Measurements from ENCODE around the gene SBK3.
"Not testable (repeated sequence)": the region's sequence is repeated elsewhere in the genome, so short reads cannot be mapped to it uniquely, and the experiment has no call there.

SBK3 gene, protein sequence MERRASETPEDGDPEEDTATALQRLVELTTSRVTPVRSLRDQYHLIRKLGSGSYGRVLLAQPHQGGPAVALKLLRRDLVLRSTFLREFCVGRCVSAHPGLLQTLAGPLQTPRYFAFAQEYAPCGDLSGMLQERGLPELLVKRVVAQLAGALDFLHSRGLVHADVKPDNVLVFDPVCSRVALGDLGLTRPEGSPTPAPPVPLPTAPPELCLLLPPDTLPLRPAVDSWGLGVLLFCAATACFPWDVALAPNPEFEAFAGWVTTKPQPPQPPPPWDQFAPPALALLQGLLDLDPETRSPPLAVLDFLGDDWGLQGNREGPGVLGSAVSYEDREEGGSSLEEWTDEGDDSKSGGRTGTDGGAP

GRCh38 chr19:55545443-55545842 is at the start of gene SBK3:
Gene SBK3, minus strand, starts transcription at chr19:55545543. Its CDS starts 0 bp downstream, at chr19:55545543.
- DNase-seq = no peak

- DNase-seq = no peak
Measured at GRCh38 chr19:55593096-55593772, 47.9 kb upstream of the SBK3 start.

DNA sequence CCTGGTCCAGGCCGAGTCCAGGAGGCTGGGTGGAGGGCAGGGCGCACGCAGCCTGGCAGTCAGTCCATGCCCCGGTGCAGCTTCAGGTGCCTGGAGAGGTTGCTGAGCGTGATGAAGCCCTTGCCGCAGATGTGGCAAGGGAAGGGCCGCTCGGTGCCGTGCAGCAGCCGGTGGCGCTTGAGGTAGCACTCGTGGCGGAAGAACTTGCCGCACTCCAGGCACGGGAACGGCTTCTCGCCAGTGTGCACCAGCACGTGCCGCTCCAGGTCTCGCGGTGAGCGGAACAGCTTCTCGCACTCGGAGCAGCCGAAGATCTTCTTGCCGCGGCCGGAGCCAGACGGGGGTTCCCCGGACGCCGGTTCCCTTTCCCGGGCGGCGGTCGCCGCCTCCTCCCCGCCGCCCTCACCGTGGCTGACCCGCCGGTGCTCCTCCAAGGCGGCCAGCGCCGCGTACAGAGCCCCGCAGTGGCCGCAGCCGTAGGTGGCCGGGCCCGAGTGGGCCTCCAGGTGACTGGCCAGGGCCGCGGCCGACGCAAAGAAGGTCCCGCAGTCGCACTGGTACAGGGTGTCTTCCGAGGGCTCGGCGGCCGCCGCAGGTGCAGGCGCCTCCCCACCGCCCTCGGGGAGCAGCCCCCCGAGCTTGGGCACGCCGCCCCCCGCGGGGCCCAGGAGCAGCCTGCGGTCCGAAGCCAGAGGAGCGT is 47.2 kb upstream of the SBK3 start:
- DNase-seq = no peak

DNA sequence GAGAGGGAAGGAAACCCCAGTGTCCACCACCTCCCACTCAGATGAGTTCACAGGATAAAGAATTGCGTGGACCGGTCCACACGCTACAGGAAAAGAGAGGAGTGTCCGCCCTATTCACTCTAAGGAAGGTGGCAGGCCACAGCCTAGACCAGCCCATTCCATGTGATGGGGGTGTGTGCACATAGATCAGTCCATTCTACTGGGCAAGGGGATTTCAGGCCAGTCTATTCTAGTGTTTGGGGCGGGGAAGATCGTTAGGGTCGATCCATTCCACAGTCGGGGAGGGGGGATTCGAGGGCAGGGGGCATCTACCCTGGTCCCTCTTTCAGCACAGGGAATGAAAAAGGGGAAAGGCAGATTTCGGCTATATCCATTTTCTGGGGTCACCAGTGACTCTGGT is 46.2 kb upstream of the SBK3 start:
- no peak for DNase-seq

DNA sequence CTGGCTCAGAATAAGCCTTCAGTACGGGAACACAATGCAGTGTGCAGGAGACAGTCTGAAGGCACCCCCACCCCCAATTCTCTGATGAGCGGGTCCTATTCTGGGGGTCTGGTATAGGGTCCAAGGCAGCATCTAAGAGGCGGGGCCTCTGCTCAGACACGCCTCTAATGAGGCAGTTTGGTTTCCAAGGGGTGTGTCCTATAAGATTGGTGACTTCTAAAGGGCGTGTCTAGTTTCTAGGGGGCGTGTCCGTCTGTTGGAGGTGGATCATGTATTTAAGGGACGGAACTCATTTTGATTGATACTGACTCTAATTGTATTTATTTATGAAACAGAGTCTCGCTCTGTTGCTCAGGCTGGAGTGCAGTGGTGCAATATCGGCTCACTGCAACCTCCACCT is 45.3 kb upstream of the SBK3 start:
- DNase-seq = no peak

GRCh38 chr19:55590109-55590508 is 44.8 kb upstream of the SBK3 start:
- DNase-seq = no peak

- DNase-seq = no peak
Measured at GRCh38 chr19:55588738-55589137, 43.4 kb upstream of the SBK3 start.

DNA sequence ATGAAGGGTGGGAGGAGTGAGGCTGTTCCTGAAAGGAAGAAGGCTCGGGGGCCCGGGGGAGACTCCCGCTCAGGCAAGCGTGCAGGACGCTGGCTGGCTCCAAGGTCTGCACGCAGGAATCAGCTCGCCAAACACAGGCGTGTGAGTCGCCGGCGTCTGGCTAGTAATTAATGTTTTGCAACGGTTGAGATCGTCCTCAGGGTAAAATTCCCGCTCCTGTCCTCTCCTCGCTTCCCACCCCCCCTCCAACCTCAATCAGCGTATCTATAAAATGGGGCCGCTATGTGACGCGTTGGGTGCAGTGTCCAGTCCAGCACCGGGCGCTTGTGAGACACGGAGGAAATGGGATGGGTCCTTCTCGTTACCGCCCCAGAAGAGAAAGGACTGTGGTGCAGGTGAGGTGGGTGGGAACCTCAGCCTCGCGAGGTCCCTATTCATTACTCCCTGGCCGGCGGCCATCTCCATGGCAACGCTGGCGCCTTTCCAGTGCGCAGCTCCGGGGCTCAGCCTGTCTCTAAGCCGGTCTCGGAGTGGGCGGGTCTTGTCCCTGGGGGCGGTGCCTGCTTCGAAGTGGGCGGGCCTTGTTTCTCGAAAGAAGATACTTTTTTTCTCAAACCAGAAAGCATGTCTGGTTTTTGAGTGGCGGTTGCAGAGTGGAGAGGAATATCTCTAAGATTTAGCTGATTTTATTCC is 41.8 kb upstream of the SBK3 start:
- DNase-seq = peak; percentile 33 to 95 (median 82)

DNA sequence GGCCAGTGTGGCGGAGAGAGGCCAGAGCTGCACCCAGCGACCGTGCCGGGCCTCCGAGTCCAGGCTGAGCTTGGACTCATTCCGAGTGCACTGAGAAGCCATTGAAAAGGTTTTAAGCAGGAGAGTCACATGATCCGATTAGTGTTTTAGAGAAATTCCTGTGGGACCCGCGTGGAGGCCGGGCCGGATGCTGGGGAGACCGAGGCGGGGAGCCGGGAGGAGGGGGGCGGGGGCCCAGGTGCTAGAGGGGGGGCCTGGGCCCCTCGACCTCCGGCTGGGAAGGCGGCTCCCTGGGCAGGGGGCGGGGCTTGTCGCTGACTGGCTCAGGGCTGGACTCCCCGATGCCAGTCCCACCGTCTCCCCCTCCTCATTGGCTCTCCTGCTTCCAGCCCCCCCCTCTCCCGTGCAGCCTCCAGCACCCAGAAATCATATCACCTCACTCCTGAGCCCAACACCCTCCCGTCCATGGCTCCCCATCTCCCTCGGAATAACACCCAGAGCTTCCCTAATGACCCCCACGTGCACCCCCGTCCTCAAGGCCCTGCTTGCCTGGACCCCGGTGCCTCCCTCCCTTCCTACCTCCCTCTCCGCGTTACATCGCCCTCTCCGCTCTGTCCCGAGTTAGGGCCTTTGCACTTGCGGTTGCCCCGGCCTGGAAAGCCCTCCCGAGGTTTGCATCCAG is 40.5 kb upstream of the SBK3 start:
- peak; percentile 6 to 90 (median 66) for DNase-seq

DNA sequence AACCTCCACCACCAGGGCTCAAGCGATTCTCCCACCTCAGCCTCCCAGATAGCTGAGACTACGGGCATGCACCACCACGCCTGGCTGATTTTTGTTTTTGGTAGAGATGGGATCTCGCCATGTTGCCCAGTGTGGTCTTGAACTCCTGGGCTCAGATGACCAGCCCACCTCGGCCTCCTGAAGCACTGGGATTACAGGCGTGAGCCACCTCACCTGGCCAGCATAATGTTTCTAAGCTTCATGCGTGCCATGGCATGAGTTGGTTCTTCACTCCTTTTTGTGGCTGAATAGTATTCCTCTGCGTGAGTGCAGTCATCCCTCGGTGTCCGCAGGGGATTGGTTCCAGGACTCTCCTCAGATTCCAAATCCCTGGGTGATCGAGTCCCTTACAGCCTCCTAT is 39.5 kb upstream of the SBK3 start:
- no peak for DNase-seq

DNA sequence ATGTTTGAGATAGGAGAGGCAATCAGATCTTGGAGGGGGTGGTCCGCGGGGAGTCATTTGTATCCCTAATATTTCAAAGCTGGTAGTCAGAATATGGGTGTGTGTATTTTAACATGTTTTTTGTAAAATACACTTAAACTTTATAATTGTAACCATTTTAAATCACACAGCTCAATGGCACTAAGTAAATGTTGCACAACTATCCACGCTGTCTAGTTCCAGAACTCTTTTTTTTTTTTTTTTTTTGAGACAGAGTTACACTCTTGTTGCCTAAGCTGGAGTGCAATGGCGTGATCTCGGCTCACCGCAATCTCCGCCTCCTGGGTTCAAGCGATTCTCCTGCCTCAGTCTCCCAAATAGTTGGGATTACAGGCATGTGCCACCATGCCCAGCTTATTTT is 38.6 kb upstream of the SBK3 start:
- not testable (repeated sequence) for DNase-seq

- DNase-seq = not testable (repeated sequence)
Measured at GRCh38 chr19:55582284-55582683, 36.9 kb upstream of the SBK3 start.

- no peak for DNase-seq
Measured at GRCh38 chr19:55581823-55582223, 36.5 kb upstream of the SBK3 start.

GRCh38 chr19:55581145-55581822 is 35.9 kb upstream of the SBK3 start:
- peak in 2 of 56 donors; percentile 8 to 39 for DNase-seq

- DNase-seq = peak; percentile 26 to 93 (median 82)
Measured at GRCh38 chr19:55580628-55581144, 35.3 kb upstream of the SBK3 start, which contains the start of gene ZNF579. Gene ZNF579, minus strand, starts transcription at chr19:55580848. Its CDS starts 1,209 bp downstream, at chr19:55579639.

DNA sequence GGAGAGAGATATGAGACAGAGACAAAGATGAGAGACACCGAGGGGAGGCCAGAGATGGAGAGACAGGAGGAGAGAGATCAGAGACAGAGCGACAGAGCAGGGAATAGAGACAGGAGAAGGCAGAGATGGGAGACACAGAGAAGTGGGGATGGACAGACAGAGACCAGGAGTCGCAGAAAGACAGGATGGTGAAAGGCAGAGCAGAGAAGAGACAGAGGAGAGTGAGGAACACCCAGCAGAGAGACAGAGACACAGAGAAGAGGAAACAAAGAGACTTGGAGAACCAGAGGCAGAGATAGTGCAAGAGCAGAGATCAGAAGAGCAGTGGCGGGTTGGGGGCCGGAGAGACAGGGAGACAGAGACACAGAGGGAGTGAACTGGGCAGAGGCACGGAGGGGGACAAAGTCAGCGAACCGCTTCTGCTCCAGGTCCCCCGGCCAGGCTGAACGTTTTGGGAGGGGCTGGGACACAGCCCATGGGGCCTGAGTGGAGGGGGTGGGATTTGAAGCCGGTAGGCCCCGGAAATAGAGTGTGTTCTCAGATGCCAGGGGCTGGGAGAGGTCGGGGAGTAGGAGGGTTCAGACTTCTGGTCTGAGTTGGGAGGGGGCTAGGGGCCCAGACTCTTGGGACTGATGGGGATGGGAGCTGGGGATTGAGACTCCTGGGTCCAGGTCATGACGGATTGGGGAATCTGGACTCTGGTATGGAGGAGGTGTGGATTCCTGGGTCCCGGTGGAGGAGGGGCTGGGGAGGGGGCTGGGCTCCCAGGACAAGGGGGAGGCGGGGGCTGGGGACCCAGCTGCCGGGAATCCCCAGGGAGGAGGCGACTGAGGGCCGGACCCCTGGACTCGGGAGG is 34.7 kb upstream of the SBK3 start:
- peak in 9 of 56 donors; percentile 29 to 46 (median 33) for DNase-seq

DNA sequence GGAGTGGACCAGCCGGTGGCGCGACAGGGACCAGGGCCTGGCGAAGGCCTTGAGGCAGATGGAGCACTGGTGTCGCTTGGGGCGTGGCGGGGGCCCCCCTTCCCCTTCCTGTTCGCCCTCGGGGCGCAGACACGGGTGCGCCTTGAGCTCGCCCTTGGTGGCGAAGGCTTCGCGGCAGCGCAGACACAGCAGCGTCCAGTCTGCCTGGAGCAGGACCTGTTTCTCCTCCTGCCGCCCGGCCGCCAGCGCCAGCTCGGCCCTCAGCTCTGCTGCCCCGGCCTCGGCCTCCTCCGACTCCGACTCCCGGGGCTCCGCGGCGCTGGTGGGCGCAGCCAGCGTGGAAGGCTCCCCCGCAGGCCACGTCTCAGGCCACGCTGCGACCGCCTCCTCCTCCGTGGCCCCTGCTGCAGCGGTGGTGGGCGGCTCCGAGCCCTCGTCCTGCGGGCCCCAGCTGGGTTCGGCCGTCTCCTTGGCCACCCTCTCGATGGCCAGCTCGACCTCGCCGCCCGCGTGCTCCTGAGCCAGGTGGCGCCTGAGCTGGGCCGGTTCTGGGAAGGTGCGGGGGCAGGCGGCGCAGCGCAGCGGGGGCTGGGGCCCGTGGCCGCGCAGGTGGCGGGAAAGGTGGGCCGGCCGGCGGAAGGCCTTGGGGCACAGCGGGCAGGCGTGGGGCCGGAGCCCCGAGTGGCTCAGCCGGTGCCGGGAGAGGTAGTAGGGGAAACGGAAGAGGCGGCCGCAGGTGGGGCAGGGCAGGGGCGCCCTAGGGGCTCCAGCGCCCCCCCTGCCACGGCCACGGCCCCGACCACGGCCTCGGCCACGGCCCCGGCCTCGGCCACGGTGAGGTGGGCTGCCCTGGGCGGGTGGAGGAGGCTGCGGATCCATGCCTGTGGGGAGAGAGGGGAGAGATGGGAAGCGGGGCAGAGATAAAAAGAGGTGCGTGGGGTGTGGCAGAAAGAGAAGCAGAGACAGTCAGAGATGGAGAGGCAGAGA is 33.7 kb upstream of the SBK3 start:
- no peak for DNase-seq

Data from nucleus accumbens (tissue), 56 donors.